Measurements from ENCODE around the gene IKBIP. TPM values are rescaled to one million over a fixed set of nuclear protein-coding genes. Genes with fewer than 3 reads are reported as not detected.

IKBIP gene
- total RNA-seq, 1 experiment from 2014 or later = 16.5 TPM

DNA sequence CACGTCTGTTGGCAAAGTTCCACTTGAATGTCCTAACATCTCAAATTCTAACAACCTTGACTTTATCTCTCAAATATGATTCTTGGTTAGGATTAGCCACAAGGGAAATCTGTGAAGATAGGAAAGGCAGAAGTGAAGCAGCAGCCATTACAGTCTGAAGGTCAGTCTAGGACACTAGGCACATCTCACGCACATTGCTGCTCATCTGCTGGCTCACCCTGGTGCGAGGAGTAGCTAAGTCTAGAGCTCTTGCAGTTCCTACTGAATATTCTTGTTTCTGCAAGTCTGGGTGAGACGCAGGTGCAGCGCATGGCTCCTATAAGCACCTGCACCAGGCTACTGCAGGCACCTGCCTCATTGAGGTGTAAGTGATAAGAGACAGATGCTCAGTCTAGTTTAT is 57.5 kb downstream of the IKBIP start:
- no peak overlapping the region for H3T11ph ChIP-seq (ENCODE audit: low read length)
- H3K79me1 ChIP-seq (ENCODE audit: insufficient read depth, low read depth, low read length, poor library complexity, severe bottlenecking) = no peaks in the 10 kb centered on the region
- H3K79me2 ChIP-seq (ENCODE audit: insufficient read depth, low read length) = no peaks in the 10 kb centered on the region
- no peak overlapping the region for H3K18ac ChIP-seq (ENCODE audit: insufficient read length, low read depth, low read length)
- H3K9me3 ChIP-seq (ENCODE audit: control insufficient read depth, low read depth, low read length) = no peaks in the 10 kb centered on the region
- H2BK12ac ChIP-seq (ENCODE audit: insufficient read length, low read depth, low read length) = no peak overlapping the region
- H2BK15ac ChIP-seq (ENCODE audit: low read depth, low read length) = no peak overlapping the region
- H3K9me3 Mint-ChIP-seq = no peaks in the 10 kb centered on the region
- H3K27ac ChIP-seq (ENCODE audit: insufficient read length, low read depth, low read length) = no peak overlapping the region
- no peaks in the 10 kb centered on the region; the same call in 1 of the 2 replicates for H3K27me3 Mint-ChIP-seq (ENCODE audit: low read depth)
- DNase-seq = no peak
- H3K4me1 ChIP-seq (ENCODE audit: insufficient read depth, low read length) = no peaks in the 10 kb centered on the region
- H2BK20ac ChIP-seq (ENCODE audit: low read depth, low read length, poor library complexity, severe bottlenecking) = no peak overlapping the region
- H3K4me3 Mint-ChIP-seq = no peak overlapping the region
- no peaks in the 10 kb centered on the region for H3K23me2 ChIP-seq (ENCODE audit: insufficient read length, low read depth, low read length, poor library complexity, severe bottlenecking)
- no peaks in the 10 kb centered on the region for H3K27me3 ChIP-seq (ENCODE audit: insufficient read depth, low read length)
- no peak overlapping the region for H3K27ac Mint-ChIP-seq
- no peak overlapping the region for H3K9ac ChIP-seq (ENCODE audit: extremely low read depth, insufficient read length, low read length)
- no peaks in the 10 kb centered on the region for H3K4me1 Mint-ChIP-seq
- no peak overlapping the region for H3K4ac ChIP-seq (ENCODE audit: low read depth, low read length)
- H2AK5ac ChIP-seq (ENCODE audit: insufficient read length, low read length) = no peak overlapping the region
- no peak overlapping the region for H3K4me2 ChIP-seq (ENCODE audit: insufficient read depth, insufficient read length, low read length)
- H3K23ac ChIP-seq (ENCODE audit: insufficient read length, low read depth, low read length) = no peak overlapping the region
- H2AFZ ChIP-seq (ENCODE audit: low read length) = no peak overlapping the region
- no peak overlapping the region for H2BK120ac ChIP-seq (ENCODE audit: low read depth, low read length, poor library complexity, severe bottlenecking)
- no peak overlapping the region for H4K91ac ChIP-seq (ENCODE audit: insufficient read length, low read depth, low read length)
- H3K14ac ChIP-seq (ENCODE audit: insufficient read depth, low read length) = no peak overlapping the region
- no peak overlapping the region for H2BK5ac ChIP-seq (ENCODE audit: insufficient read length, low read length)
- H4K8ac ChIP-seq (replicated peaks; ENCODE audit: insufficient read length, low read depth, low read length) = no peak overlapping the region
- no CpG with 5 or more reads among the region's 5 CpGs for WGBS (ENCODE audit: extremely low coverage, insufficient read length, low lambda C conversion rate)
- no peaks in the 10 kb centered on the region for H3K36me3 Mint-ChIP-seq (ENCODE audit: insufficient read depth in 1 of 3, low read depth in 3 of 3)
- no peak overlapping the region for H4K5ac ChIP-seq (ENCODE audit: insufficient read length, low read depth, low read length)
- no peak overlapping the region for H3K56ac ChIP-seq (ENCODE audit: insufficient read length, low read depth, low read length)
- TF ChIP-seq, protein P1, sequence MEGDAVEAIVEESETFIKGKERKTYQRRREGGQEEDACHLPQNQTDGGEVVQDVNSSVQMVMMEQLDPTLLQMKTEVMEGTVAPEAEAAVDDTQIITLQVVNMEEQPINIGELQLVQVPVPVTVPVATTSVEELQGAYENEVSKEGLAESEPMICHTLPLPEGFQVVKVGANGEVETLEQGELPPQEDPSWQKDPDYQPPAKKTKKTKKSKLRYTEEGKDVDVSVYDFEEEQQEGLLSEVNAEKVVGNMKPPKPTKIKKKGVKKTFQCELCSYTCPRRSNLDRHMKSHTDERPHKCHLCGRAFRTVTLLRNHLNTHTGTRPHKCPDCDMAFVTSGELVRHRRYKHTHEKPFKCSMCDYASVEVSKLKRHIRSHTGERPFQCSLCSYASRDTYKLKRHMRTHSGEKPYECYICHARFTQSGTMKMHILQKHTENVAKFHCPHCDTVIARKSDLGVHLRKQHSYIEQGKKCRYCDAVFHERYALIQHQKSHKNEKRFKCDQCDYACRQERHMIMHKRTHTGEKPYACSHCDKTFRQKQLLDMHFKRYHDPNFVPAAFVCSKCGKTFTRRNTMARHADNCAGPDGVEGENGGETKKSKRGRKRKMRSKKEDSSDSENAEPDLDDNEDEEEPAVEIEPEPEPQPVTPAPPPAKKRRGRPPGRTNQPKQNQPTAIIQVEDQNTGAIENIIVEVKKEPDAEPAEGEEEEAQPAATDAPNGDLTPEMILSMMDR (conservative IDR thresholded peaks at IDR 0.05) = no peak
- H4K20me1 ChIP-seq (ENCODE audit: control insufficient read depth, insufficient read depth, insufficient read length) = no peaks in the 10 kb centered on the region

Measured in H9 (cell line).